Brain microvascular endothelial cell (primary cell): Measurements from ENCODE around the gene CALD1.

Experiments used
- DNase-seq: peaks from one replicate; pipeline ENCODE4 v3.0.0-alpha.2; 2020
- H3K27ac ChIP-seq: fragments of 250-450 bp; sonication (Bioruptor Pico); 2 replicates; pipeline ENCODE4 v1.5.1; 2020; ENCODE audit warnings: mild to moderate bottlenecking, moderate library complexity
- H3K27me3 ChIP-seq: fragments of 250-450 bp; sonication (Bioruptor Pico); replicated peaks from 2 replicates; pipeline ENCODE4 v1.5.1; 2020; ENCODE audit warnings: mild to moderate bottlenecking
- H3K36me3 ChIP-seq: fragments of 250-450 bp; sonication (Bioruptor Pico); replicated peaks from 2 replicates; pipeline ENCODE4 v1.5.1; 2020; ENCODE audit warnings: mild to moderate bottlenecking
- H3K4me3 ChIP-seq: 2 replicates; pipeline ENCODE4 v1.5.1; 2011; ENCODE audit warnings: low read depth, mild to moderate bottlenecking, control low read depth, low read length, moderate library complexity
- in situ Hi-C: cut with HindIII; loops from 2 replicates; pipeline ENCODE4 v1.10.0; 2017; ENCODE audit warnings: low sequenced_read_pairs, low pct_ligation_motif_present
- TF ChIP-seq, protein P1 (sequence below): IDR thresholded peaks from 2 replicates; pipeline ENCODE4 v1.5.1; 2011; ENCODE audit warnings: low read depth, mild to moderate bottlenecking, moderate library complexity, low read length, control low read depth, inconsistent platforms; ENCODE audit errors: missing control alignments

Gene CALD1

DNA sequence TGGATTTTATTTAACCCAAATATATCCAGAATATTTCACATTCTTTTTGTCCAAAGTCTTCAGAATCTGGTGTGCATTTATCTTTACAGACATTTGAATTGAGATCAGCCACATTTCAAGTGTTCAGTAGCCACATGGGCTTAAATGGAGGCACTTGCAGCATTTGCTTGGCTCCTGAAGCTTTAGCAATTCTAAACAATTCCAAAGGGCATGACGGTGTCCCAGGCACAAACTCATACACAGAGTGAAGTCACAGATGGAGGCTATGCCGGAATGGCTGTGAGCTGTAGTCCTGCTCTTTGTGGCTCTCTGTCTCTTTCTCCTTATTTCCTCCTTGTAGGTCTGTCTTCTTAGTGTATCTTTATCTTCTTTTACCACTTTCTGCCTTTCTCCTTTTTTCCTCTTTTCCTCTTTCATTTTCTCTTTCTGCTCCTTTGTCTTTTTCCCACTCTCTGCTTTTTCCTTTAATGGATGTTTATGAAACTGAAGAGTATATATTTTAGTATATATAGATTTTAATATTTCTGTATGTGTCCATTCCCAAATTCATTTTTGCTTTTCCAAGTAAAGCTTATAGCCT, 214.5 kb downstream of the CALD1 start:
- H3K27me3 ChIP-seq: no peaks in the 10 kb centered on the region
- in situ Hi-C loops: loop anchor here (25.0 kb wide), 1 partner anchor 168 kb away; the partner anchor contains the start of gene CYREN
- TF ChIP-seq, protein P1, sequence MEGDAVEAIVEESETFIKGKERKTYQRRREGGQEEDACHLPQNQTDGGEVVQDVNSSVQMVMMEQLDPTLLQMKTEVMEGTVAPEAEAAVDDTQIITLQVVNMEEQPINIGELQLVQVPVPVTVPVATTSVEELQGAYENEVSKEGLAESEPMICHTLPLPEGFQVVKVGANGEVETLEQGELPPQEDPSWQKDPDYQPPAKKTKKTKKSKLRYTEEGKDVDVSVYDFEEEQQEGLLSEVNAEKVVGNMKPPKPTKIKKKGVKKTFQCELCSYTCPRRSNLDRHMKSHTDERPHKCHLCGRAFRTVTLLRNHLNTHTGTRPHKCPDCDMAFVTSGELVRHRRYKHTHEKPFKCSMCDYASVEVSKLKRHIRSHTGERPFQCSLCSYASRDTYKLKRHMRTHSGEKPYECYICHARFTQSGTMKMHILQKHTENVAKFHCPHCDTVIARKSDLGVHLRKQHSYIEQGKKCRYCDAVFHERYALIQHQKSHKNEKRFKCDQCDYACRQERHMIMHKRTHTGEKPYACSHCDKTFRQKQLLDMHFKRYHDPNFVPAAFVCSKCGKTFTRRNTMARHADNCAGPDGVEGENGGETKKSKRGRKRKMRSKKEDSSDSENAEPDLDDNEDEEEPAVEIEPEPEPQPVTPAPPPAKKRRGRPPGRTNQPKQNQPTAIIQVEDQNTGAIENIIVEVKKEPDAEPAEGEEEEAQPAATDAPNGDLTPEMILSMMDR: no peak
- no peak overlapping the region for H3K4me3 ChIP-seq
- DNase-seq: no peak
- H3K36me3 ChIP-seq: no peaks in the 10 kb centered on the region
- no peak overlapping the region for H3K27ac ChIP-seq

DNA sequence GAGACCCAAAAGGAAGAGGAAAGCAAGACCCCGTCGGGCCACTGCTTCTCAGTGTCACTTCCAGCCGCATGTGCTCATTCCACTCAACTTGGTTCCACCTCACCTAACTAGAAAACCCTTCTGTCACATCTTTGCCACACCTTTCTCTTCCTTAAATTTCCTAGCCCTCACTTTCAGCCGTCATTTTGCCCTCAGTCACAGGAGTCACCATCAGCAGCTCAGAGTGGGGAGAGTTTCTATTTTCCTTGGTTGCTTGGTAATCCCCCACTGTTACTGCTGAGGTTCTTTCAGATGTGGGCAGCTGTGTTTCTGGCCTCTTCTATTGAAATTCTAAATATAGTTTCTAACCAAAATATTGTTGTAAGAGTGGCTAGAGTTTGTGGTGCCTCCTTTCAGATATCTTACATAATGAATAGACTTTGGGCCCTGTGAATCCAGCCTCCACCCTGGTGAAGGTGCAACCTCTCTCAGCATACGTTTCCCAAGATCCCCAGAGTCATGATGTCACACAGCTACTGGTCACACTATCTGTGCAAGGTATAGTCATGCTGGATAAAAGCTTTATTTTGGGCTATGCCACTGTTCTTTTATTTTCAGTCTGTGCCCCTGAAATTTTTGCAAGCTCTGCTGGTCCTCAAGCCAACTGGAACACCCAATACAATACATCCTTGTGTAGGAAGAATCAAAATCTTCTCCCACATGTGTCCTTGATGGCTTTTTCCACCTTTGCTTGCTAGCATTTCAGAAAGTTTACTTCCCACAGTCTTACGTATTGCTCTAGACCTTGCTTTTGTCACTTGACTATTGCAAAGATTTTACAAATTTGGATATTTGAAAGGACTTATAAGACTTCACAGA, 216.0 kb downstream of the CALD1 start:
- TF ChIP-seq, protein P1: no peak
- in situ Hi-C loops: loop anchor here (25.0 kb wide), 1 partner anchor 167 kb away; the partner anchor contains the start of gene CYREN
- no peak overlapping the region for H3K27ac ChIP-seq
- no peak for DNase-seq
- H3K36me3 ChIP-seq: no peaks in the 10 kb centered on the region
- no peaks in the 10 kb centered on the region for H3K27me3 ChIP-seq
- no peak overlapping the region for H3K4me3 ChIP-seq

DNA sequence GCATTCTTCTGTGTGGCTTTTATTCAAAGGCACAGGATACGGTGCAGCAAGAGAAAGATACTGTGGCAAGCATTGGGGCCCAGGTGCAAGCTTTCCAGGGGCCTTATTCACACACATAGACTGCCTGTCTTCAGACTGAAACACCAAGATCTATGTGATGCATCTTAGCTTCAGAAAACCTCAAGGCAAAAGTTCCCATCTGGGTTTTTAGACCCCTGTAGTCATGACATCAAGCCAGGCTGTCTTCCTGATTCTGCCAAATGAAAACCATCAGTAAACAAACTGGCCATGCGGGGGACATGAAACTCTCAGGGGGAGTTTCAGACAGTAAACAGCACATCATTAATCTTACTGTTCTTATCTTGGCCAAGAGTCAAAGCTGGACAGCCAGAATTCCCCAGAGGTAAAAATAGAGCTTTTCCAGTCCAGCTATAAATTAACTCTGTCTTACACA, 216.7 kb downstream of the CALD1 start:
- DNase-seq: no peak
- Histone ChIP-seq H3K27me3 (no peaks in the 10 kb centered on the region), H3K27ac (no peak overlapping the region), H3K36me3 (no peaks in the 10 kb centered on the region), H3K4me3 (no peak overlapping the region)
- in situ Hi-C loops: loop anchor here (25.0 kb wide), 1 partner anchor 166 kb away; the partner anchor contains the start of gene CYREN
- TF ChIP-seq, protein P1: no peak

DNA sequence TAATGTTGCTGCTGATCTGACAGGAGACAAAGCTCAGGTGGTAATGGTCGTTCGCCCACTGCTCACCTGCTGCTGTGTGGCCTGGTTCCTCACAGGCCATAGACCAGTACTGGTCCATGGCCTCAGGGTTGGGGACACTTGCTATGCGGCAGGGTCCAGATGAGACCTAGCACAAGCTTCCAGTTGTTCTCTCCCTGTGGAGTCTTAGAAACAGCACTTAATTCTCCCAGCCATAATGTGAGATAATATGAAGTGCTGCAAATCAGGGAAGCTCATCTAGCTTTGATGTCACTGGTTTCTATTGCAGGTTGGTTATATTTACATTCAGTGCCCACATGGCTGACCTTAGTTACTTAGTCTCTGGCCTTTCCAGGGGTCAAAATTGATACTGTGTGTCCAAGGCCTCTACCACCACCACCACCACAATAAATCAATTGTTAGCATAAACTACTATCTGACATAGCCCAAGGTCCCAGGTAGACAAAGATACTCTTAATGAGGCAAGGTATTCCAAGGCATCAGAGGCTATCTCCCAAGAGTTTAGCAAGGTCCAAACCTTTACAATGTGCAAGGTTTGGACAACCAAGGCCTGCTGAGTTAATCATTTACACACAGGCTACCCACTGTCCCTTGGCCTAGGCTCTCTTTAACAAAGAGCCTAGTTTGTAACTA, 217.9 kb downstream of the CALD1 start:
- in situ Hi-C loops: loop anchor here (25.0 kb wide), 1 partner anchor 165 kb away; the partner anchor contains the start of gene CYREN
- Histone ChIP-seq H3K27me3 (no peaks in the 10 kb centered on the region), H3K36me3 (no peaks in the 10 kb centered on the region), H3K4me3 (no peak overlapping the region), H3K27ac (no peak overlapping the region)
- TF ChIP-seq, protein P1: no peak
- DNase-seq: no peak

DNA sequence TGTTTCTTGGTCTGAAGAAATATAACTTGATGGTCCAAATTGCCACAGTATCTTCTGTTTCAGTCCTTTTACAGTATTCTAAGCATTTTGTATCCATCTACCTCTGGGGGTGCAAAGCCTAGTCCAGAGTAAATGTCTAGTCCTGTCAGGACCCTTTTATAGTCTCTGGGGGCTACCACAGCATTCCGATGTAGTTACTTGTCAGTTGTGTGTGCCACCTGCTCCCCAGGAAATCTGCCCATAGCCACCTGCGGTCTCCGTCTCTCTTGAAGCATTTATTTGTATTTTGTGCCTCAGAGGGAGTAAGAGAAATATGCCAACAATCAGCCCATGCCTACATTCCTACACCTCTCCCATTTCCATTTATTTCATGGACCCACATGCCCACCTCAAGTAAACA, 219.7 kb downstream of the CALD1 start:
- H3K4me3 ChIP-seq: no peak overlapping the region
- no peak for DNase-seq
- no peaks in the 10 kb centered on the region for H3K27me3 ChIP-seq
- TF ChIP-seq, protein P1: no peak
- in situ Hi-C loops: loop anchor here (25.0 kb wide), 1 partner anchor 163 kb away; the partner anchor contains the start of gene CYREN
- H3K36me3 ChIP-seq: no peaks in the 10 kb centered on the region
- no peak overlapping the region for H3K27ac ChIP-seq
